T47D (cell line): ENCODE results near the gene HRH3.

Experiments used
- DNase-seq, 2 experiments: peaks; one replicate each; pipeline versions ENCODE4 v3.0.0 to v3.0.0-alpha.2; 2011 to 2012; ENCODE audit warnings: low read depth in 1 of 2, low spot score in 1 of 2
- JUND ChIP-seq: IDR thresholded peaks from 2 replicates; pipeline ENCODE4 v1.6.1; 2012; ENCODE audit warnings: low read depth
- in situ Hi-C: cut with HindIII; loops from 2 replicates; pipeline ENCODE4 v1.10.0; 2016; ENCODE audit warnings: low sequenced_read_pairs, low pct_unique_long_range_greater_than_20kb

Gene HRH3

GRCh38 chr20:62165762-62166399 is 54.2 kb downstream of the HRH3 start:
- in situ Hi-C loops, result no loop called here
- no peak for TF ChIP-seq JUND
- DNase-seq, result no peak
